H1 (cell line): ENCODE data around the gene PTPRG. TPM values are rescaled to one million over a fixed set of nuclear protein-coding genes. Genes with fewer than 3 reads are reported as not detected.

Experiments
- GTF2F1 ChIP-seq: IDR thresholded peaks from 2 replicates; pipeline ENCODE4 v1.6.1; 2012; ENCODE audit warnings: low read depth, low read length, improper control_type of control experiment, borderline replicate concordance
- HDAC2 ChIP-seq, 2 experiments: fragments of 300-600 bp in 1 of 2; sonication (generic) in 1 of 2; IDR thresholded peaks; 2 replicates each; pipeline ENCODE4 v1.6.1; 2011 to 2012; ENCODE audit warnings: low read depth in 2 of 2, low read length in 2 of 2, mild to moderate bottlenecking in 2 of 2, moderate library complexity in 2 of 2, borderline replicate concordance in 1 of 2, inconsistent platforms in 1 of 2
- POLR2AphosphoS5 ChIP-seq: IDR thresholded peaks from 2 replicates; pipeline ENCODE4 v1.6.1; 2011; ENCODE audit warnings: low read depth, low read length
- YY1 ChIP-seq: IDR thresholded peaks from 2 replicates; pipeline ENCODE4 v1.6.1; 2011; ENCODE audit warnings: low read depth, mild to moderate bottlenecking, low read length
- ZNF274 ChIP-seq: IDR thresholded peaks from 2 replicates; pipeline ENCODE4 v1.7.0; 2012; ENCODE audit warnings: low read length, borderline replicate concordance; ENCODE audit errors: extremely low read depth
- polyA plus RNA-seq, 7 experiments: library from polyadenylated mRNA; depleted of rRNA in 3 of 7; stranded (reverse) in 5 of 7; unstranded in 2 of 7; fragments of >200 nt in 5 of 7; fragments of 200-250 nt in 2 of 7; gene quantifications; 1 replicate in 5 of 7; 2 replicates in 1 of 7; 4 replicates in 1 of 7; pipeline versions ENCODE4 v1.2.1 to v1.2.3, GENCODE V29; 2011 to 2013; ENCODE audit warnings: missing spikeins in 2 of 7, mixed read lengths in 2 of 7
- total RNA-seq: library from RNA; stranded (reverse); fragmentation: NEBNext Ultra II Directional; extraction: Animal tissue kit (Norgen Biotek cat#: 25700); gene quantifications from 2 replicates; pipeline ENCODE4 v1.2.1, GENCODE V29; 2021
- TF ChIP-seq, protein P1 (sequence below): IDR thresholded peaks from 2 replicates; pipeline ENCODE4 v1.6.1; 2012; ENCODE audit warnings: low read length, inconsistent platforms

The PTPRG gene
- total and polyA plus RNA-seq, 2 of the 8 experiments (the other 6 are each of a cell fraction or from before 2014, with no cell fraction given), result 23.3 to 96.2 TPM

DNA sequence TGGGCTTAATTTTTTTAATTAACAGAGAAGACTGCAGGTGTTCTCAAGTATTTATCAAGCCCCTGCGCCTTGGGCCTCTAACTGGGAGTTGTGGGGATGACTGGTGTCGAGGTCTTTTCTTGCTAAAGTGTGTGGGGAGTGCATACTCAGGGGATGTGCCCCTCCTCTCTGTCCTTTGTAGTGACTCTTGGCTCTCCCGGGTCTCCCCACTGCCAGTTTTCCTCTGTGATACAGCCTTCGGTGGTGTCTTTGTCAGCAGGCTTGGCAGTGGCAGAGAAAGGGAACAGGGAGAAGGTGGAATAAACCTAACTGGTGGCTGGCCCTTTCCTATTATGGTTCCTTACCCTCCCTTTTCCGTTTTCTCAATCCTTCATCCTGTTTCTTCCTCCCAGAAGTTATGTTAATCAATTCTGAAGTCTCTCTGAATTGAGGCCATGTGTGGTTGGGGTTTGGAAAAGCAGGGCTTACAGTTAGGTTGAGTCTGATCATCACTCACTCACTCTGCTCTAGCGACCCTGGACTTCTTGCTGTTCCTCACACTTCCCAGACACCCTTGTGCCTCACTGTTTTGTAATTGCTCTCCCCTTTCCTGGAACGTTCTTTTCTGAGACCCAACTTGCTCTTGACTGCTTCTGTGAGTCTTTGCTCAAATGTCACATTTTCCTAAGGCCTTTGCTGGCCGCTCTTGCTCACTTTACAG, 158.1 kb downstream of the PTPRG start (continued):
- TF ChIP-seq ZNF274 (no peak), GTF2F1 (no peak), POLR2AphosphoS5 (no peak), YY1 (no peak), HDAC2 (IDR thresholded peaks at IDR 0.05; ENCODE audit: borderline replicate concordance in 1 of 2, low read depth in 2 of 2, low read length in 2 of 2) (no peak)
- TF ChIP-seq, protein P1, sequence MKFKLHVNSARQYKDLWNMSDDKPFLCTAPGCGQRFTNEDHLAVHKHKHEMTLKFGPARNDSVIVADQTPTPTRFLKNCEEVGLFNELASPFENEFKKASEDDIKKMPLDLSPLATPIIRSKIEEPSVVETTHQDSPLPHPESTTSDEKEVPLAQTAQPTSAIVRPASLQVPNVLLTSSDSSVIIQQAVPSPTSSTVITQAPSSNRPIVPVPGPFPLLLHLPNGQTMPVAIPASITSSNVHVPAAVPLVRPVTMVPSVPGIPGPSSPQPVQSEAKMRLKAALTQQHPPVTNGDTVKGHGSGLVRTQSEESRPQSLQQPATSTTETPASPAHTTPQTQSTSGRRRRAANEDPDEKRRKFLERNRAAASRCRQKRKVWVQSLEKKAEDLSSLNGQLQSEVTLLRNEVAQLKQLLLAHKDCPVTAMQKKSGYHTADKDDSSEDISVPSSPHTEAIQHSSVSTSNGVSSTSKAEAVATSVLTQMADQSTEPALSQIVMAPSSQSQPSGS, result no peak
